GM12874 (cell line): ENCODE measurements around the gene GDPGP1.

Experiments used
- TF ChIP-seq, protein P1 (sequence below): IDR thresholded peaks from 2 replicates; pipeline ENCODE4 v1.5.1; 2011; ENCODE audit warnings: low read depth, mild to moderate bottlenecking, control low read depth, low read length, moderate library complexity; ENCODE audit not compliant: insufficient read depth

The GDPGP1 gene

GRCh38 chr15:90201944-90202375 is 32.0 kb upstream of the GDPGP1 start:
- TF ChIP-seq, protein P1, sequence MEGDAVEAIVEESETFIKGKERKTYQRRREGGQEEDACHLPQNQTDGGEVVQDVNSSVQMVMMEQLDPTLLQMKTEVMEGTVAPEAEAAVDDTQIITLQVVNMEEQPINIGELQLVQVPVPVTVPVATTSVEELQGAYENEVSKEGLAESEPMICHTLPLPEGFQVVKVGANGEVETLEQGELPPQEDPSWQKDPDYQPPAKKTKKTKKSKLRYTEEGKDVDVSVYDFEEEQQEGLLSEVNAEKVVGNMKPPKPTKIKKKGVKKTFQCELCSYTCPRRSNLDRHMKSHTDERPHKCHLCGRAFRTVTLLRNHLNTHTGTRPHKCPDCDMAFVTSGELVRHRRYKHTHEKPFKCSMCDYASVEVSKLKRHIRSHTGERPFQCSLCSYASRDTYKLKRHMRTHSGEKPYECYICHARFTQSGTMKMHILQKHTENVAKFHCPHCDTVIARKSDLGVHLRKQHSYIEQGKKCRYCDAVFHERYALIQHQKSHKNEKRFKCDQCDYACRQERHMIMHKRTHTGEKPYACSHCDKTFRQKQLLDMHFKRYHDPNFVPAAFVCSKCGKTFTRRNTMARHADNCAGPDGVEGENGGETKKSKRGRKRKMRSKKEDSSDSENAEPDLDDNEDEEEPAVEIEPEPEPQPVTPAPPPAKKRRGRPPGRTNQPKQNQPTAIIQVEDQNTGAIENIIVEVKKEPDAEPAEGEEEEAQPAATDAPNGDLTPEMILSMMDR, result no peak

DNA sequence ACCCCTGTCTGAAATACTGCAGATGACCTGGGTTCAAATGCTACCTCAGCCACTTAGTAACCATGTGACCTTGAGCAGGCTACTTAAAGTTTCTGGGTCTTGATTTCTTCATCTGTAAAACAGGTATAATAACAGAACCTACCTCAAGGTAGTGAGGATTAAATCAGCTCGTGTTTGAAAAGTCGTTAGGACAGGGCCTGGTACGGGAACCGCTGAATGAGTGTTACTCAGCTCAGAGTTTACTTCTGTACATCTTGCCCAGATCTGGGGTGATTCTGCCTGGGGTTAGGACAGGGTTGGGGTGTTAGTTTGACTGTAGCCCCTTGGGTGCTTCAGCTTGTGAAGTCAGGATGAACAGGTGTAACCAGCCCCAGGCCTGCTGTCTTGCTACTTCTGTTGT is 31.1 kb upstream of the GDPGP1 start:
- TF ChIP-seq, protein P1, result no peak

GRCh38 chr15:90203473-90203872 is 30.5 kb upstream of the GDPGP1 start:
- TF ChIP-seq, protein P1, result no peak

DNA sequence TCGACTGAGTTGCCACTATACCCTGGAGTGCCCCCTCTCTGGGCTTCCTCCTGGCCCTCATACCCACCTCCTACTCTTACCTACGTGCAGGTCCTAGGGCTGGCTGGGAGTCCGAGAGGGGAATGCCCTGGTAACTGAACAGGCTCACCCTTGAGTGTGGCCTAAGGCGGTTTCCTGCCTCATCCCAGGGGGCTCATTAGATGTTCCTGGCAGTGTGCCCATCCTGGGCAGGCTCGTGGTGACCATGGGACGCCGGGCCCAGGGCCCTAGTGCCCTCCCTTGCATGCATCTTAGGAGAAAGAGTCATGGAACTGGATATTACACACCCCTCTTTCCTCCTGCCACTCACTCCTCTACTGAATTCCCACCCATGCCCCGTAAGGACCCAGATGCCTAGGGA is 30.1 kb upstream of the GDPGP1 start:
- TF ChIP-seq, protein P1, result no peak

DNA sequence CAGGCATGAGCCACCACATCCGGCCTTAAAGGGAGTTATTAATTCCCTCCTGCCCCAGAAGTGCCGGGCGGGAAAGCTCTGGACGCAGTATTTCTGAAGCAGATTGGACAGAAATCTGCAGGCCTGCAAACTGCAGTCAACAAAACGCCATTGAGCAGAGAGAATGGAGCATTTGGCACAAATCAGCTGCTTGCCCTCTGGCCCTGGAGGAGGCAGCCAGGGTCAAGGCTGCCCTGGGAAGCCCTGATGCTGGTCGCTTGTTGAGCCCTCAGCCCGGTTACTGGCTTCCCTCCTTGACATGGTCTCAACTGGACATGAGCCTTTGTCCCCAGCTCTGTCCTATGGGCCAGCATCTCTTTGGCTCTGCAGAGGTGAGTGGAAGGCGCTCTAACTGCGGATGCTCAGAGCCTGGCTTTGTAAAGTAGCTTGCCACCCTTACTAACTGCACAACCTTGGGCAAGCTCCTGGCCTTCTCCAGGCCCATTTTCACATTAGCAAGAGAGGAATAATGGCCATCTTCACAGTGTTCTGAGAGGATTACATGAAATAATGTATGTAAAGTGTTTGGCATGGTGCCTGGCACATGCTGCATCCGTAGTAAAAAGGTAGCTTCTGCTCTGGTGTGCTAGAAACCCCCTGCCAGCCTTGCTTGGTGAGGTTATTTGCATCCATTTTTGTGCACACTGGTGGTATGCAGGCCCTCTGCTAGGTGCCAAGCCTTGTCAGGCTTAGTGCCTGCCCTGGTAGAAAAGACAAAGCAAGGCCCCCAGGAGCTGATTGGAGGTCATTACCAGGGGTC is 28.8 kb upstream of the GDPGP1 start:
- TF ChIP-seq, protein P1, result no peak

DNA sequence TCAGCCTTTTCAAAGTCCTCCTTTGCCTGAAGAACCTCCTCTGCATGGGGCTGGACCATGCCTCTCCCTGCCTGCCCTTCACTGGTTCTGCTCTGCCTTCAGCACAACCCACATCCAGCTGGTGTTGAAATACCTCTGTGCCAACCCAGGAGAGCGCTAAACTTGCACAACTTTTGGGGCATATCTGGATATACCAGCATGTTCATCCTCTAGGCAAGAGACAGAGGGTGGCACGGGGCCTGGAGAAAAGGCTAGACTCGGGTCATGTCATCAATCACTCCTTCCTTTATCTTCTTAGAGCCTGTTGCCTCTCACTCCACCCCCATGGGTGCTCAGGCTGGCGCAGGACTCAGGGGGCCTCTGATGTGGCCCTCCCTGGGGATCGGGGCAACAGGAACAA is 28.1 kb upstream of the GDPGP1 start:
- TF ChIP-seq, protein P1, result no peak

DNA sequence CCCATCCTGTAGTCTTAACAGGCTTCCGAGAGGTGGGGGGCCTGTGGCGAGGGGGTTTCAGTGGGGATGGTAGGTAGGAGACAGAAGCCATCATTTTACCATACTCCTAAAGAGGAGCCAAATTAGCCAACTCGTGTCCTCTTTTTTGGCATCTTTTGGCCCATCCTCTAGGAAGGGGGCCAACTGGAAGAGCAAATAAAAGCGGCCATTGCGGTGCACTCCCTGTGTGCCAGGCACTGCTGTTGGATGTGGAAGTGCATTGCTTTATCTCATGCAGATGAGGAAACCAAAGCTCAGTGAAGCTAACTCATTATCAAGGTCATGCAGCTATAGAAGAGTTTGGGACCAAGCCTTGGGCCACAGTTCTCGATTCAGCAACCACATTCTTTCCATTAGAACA is 26.8 kb upstream of the GDPGP1 start:
- TF ChIP-seq, protein P1, result no peak

GRCh38 chr15:90208356-90208755 is 25.7 kb upstream of the GDPGP1 start:
- TF ChIP-seq, protein P1, result no peak
